Measurements from ENCODE around the gene PRKN.

DNA sequence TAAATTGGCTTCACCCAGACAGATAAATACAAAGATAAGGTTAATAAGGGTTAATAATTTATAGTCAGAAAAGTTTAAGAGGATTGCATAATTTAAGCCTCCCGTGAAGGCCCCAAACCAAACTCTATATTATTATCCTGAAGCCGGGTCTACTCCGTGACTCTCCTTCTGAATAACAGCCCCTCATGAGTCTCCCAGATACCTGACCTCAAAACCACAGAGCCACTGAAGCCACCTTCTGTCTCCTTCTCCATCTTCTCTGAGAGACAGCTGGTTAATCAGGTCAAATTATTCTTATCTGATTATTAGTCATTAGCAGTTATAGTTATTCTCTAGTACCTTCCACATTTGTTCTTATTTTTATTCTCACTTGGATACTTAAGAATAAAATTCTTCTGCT lies 884.5 kb downstream of the PRKN start:
- TF ChIP-seq, protein P1, sequence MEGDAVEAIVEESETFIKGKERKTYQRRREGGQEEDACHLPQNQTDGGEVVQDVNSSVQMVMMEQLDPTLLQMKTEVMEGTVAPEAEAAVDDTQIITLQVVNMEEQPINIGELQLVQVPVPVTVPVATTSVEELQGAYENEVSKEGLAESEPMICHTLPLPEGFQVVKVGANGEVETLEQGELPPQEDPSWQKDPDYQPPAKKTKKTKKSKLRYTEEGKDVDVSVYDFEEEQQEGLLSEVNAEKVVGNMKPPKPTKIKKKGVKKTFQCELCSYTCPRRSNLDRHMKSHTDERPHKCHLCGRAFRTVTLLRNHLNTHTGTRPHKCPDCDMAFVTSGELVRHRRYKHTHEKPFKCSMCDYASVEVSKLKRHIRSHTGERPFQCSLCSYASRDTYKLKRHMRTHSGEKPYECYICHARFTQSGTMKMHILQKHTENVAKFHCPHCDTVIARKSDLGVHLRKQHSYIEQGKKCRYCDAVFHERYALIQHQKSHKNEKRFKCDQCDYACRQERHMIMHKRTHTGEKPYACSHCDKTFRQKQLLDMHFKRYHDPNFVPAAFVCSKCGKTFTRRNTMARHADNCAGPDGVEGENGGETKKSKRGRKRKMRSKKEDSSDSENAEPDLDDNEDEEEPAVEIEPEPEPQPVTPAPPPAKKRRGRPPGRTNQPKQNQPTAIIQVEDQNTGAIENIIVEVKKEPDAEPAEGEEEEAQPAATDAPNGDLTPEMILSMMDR (IDR thresholded peaks at IDR 0.05; ENCODE audit: borderline replicate concordance, extremely low read depth, low read length, poor library complexity, severe bottlenecking): no peak
- no peak for TF ChIP-seq EZH2 (IDR thresholded peaks at IDR 0.05; ENCODE audit: borderline replicate concordance, low read depth, low read length, severe bottlenecking)

Measured in DND-41 (cell line).